ENCODE measurements around the gene OR5C1. TPM values are rescaled to one million over a fixed set of nuclear protein-coding genes. Genes with fewer than 3 reads are reported as not detected.
"Not testable (repeated sequence)": the region's sequence is repeated elsewhere in the genome, so short reads cannot be mapped to it uniquely, and the experiment has no call there.

The OR5C1 gene
- total and polyA plus RNA-seq, 12 donors: not detected

DNA sequence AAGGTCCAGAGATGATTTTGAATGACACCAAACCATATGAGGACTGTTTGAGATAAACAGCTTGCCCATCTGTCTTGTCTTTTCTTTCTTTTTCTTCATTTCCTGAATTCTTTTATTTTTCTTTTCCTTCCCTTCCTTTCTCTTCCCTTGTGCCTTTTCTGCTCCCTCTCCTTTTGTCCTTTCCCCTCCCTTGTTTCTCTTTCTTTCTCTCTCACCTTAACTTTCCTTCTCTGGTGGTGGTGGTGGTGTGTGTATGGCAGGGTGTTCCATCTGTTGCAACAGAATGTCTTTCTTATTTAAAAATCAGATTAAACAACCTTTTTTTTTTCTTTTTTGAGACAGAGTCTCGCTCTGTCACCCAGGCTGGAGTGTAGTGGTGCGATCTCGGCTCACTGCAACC is 43.5 kb downstream of the OR5C1 start:
- intact Hi-C loops (cut with DNase I): no loop called here
- no peak for DNase-seq
- ATAC-seq: no peak

DNA sequence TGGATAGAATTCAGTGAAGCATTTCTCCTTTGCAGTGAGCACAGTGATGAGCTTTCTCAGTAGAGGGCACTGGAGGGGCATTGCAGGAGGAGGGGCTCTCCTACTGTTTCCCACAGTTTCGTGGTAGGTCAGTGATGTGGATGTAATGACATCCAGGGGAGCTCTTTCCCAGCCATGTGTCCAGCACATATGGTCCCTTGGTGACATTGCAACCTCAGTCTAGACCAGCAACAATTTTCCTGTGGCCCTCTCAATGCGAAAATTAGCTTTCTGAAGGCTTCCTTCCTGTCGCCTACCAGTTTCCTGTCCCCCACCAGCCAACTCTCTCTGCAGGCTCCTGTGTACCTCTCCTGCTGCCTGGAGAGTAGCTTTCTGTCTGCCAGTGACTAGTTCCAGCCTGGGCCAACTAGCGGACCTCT is 46.6 kb downstream of the OR5C1 start:
- peaks cover 0 to 10% (median 0%) of the 10 kb centered on the region in 9 donors for H3K4me1 ChIP-seq
- H3K4me3 ChIP-seq: no peak overlapping the region
- H3K27ac ChIP-seq: peak overlapping the region in 2 of 10 donors; percentile 10
- TF ChIP-seq, protein P1, sequence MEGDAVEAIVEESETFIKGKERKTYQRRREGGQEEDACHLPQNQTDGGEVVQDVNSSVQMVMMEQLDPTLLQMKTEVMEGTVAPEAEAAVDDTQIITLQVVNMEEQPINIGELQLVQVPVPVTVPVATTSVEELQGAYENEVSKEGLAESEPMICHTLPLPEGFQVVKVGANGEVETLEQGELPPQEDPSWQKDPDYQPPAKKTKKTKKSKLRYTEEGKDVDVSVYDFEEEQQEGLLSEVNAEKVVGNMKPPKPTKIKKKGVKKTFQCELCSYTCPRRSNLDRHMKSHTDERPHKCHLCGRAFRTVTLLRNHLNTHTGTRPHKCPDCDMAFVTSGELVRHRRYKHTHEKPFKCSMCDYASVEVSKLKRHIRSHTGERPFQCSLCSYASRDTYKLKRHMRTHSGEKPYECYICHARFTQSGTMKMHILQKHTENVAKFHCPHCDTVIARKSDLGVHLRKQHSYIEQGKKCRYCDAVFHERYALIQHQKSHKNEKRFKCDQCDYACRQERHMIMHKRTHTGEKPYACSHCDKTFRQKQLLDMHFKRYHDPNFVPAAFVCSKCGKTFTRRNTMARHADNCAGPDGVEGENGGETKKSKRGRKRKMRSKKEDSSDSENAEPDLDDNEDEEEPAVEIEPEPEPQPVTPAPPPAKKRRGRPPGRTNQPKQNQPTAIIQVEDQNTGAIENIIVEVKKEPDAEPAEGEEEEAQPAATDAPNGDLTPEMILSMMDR (IDR thresholded peaks at IDR 0.05): peak in 2 of 9 donors; percentile 11 to 15
- peak in 5 of 8 donors; percentile 38 to 66 (median 49) for ATAC-seq
- peaks cover 0 to 5% (median 0%) of the 10 kb centered on the region in 11 donors for H3K9me3 ChIP-seq
- DNase-seq: no peak
- 47 to 55% methylated on average over 4 of the region's 4 CpGs for WGBS, 2 donors
- no peaks in the 10 kb centered on the region for H3K36me3 ChIP-seq
- intact Hi-C loops (cut with DNase I): no loop called here
- H3K27me3 ChIP-seq: no peaks in the 10 kb centered on the region

More for the DNA sequence above, 43.5 kb downstream of the OR5C1 start:
- 81 to 91% methylated on average over 3 of the region's 3 CpGs for WGBS, 2 donors
- H3K4me1 ChIP-seq: peaks cover 0 to 20% (median 10%) of the 10 kb centered on the region in 9 donors
- no peaks in the 10 kb centered on the region for H3K27me3 ChIP-seq
- H3K36me3 ChIP-seq: no peaks in the 10 kb centered on the region
- H3K4me3 ChIP-seq: no peak overlapping the region
- no peaks in the 10 kb centered on the region for H3K9me3 ChIP-seq
- H3K27ac ChIP-seq: no peak overlapping the region
- TF ChIP-seq, protein P1 (IDR thresholded peaks at IDR 0.05): no peak

DNA sequence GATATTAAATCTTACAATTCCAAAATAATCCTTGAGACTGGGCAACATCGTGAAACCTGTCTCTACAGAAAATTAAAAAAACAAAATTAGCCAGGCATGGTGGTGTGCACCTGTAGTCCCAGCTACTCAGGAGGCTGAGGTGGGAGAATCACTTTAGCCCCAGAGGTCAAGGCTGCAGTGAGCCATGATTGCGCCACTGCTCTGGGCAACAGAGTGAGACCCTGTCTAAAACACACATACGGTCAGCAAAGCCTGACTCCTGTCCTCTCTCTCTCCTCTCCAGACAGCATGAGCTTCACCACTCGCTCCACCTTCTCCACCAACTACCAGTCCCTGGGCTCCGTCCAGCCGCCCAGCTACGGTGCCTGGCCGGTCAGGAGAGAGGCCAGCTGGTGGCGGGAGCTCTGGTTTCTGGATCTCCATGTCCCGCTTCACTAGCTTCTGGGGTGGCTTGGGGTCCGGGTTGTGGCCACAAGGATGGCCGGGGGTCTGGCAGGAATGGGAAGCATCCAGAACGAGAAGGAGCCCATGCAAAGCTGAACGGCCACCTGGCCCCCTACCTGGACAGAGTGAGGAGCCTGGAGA is 48.6 kb downstream of the OR5C1 start:
- DNase-seq: no peak
- no peaks in the 10 kb centered on the region for H3K27me3 ChIP-seq
- peaks cover 0 to 10% (median 0%) of the 10 kb centered on the region in 9 donors for H3K4me1 ChIP-seq
- peaks cover 0 to 5% (median 0%) of the 10 kb centered on the region in 11 donors for H3K9me3 ChIP-seq
- H3K4me3 ChIP-seq: no peak overlapping the region
- H3K27ac ChIP-seq: no peak overlapping the region
- TF ChIP-seq, protein P1 (IDR thresholded peaks at IDR 0.05): no peak
- ATAC-seq: no peak
- 95 to 96% methylated on average over 14 of the region's 14 CpGs for WGBS, 2 donors
- intact Hi-C loops (cut with DNase I): no loop called here
- no peaks in the 10 kb centered on the region for H3K36me3 ChIP-seq

DNA sequence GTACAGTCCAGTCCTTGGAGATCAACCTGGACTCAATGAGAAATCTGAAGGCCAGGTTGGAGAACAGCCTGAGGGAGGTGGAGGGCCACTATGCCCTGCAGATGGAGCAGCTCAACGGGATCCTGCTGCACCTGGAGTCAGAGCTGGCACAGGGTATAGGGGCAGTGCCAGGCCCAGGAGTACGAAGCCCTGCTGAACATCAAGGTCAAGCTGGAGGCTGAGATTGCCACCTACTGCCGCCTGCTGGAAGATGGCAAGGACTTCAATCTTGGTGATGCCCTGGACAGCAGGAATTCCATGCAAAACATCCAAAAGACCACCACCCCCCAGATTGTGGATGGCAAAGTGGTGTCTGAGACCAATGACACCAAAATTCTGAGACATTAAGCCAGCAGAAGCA is 49.7 kb downstream of the OR5C1 start:
- intact Hi-C loops (cut with DNase I); H3K36me3 ChIP-seq; H3K4me3 ChIP-seq; ATAC-seq; H3K27ac ChIP-seq; H3K27me3 ChIP-seq; H3K4me1 ChIP-seq; H3K9me3 ChIP-seq; DNase-seq: not testable (repeated sequence)
- WGBS, 2 donors: 80 to 84% methylated on average over 3 of the region's 3 CpGs

Other genes starting within 250 kb of the OR5C1 start
- gene OR1N2, start 235.8 kb upstream of the OR5C1 start, total RNA-seq: not detected
- gene OR1N2, start 235.8 kb upstream of the OR5C1 start, polyA plus RNA-seq: not detected
- under 1 TPM in 1 of 10 donors, not detected in 9; 0.45 TPM for gene OR1L8, start 205.5 kb upstream of the OR5C1 start, total RNA-seq
- under 1 TPM in 1 of 2 donors, not detected in 1; 0.04 TPM for gene OR1L8, start 205.5 kb upstream of the OR5C1 start, polyA plus RNA-seq
- gene OR1Q1, start 174.2 kb upstream of the OR5C1 start, total RNA-seq: not detected
- gene OR1Q1, start 174.2 kb upstream of the OR5C1 start, polyA plus RNA-seq: not detected
- gene OR1B1, start 131.3 kb upstream of the OR5C1 start, total RNA-seq: not detected
- not detected for gene OR1B1, start 131.3 kb upstream of the OR5C1 start, polyA plus RNA-seq
- not detected for gene OR1L1, start 127.2 kb upstream of the OR5C1 start, total RNA-seq
- gene OR1L1, start 127.2 kb upstream of the OR5C1 start, polyA plus RNA-seq: not detected
- gene OR1L3, start 113.8 kb upstream of the OR5C1 start, total RNA-seq: not detected
- gene OR1L3, start 113.8 kb upstream of the OR5C1 start, polyA plus RNA-seq: not detected
- not detected for gene OR1L4, start 64.9 kb upstream of the OR5C1 start, total RNA-seq
- not detected for gene OR1L4, start 64.9 kb upstream of the OR5C1 start, polyA plus RNA-seq
- not detected for gene OR1L6, start 46.6 kb upstream of the OR5C1 start, total RNA-seq
- gene OR1L6, start 46.6 kb upstream of the OR5C1 start, polyA plus RNA-seq: not detected
- gene OR1K1, start 11.2 kb downstream of the OR5C1 start, total RNA-seq: not detected
- gene OR1K1, start 11.2 kb downstream of the OR5C1 start, polyA plus RNA-seq: not detected
- 1 to 10 TPM; 6.7 to 9.5 (median 8.0) TPM for gene PDCL, start 39.7 kb downstream of the OR5C1 start, total RNA-seq
- 1 to 10 TPM; 3.6 to 5.4 TPM for gene PDCL, start 39.7 kb downstream of the OR5C1 start, polyA plus RNA-seq
- 10 to 100 TPM; 35.6 to 52.2 (median 43.5) TPM for gene RC3H2, start 116.4 kb downstream of the OR5C1 start, total RNA-seq
- gene RC3H2, start 116.4 kb downstream of the OR5C1 start, polyA plus RNA-seq: 10 to 100 TPM in 1 of 2 donors, 1 to 10 TPM in 1; 7.1 to 13.0 TPM
- 1 to 10 TPM; 4.3 to 7.0 (median 6.0) TPM for gene ZBTB6, start 124.4 kb downstream of the OR5C1 start, total RNA-seq
- gene ZBTB6, start 124.4 kb downstream of the OR5C1 start, polyA plus RNA-seq: 1 to 10 TPM; 2.2 to 2.3 TPM
- 1 to 10 TPM; 3.0 to 5.5 (median 4.5) TPM for gene ZBTB26, start 142.6 kb downstream of the OR5C1 start, total RNA-seq
- gene ZBTB26, start 142.6 kb downstream of the OR5C1 start, polyA plus RNA-seq: 1 to 10 TPM; 2.0 to 2.2 TPM
- 10 to 100 TPM; 36.9 to 62.3 (median 48.7) TPM for gene RABGAP1, start 152.1 kb downstream of the OR5C1 start, total RNA-seq
- 10 to 100 TPM in 1 of 2 donors, 1 to 10 TPM in 1; 9.3 to 11.6 TPM for gene RABGAP1, start 152.1 kb downstream of the OR5C1 start, polyA plus RNA-seq
- under 1 TPM in 7 of 10 donors, not detected in 3; 0.32 to 0.95 (median 0.65) TPM for gene GPR21, start 244.7 kb downstream of the OR5C1 start, total RNA-seq
- under 1 TPM in 1 of 2 donors, not detected in 1; 0.25 TPM for gene GPR21, start 244.7 kb downstream of the OR5C1 start, polyA plus RNA-seq